ENCODE measurements around the gene ARHGAP26. TPM values are rescaled to one million over a fixed set of nuclear protein-coding genes. Genes with fewer than 3 reads are reported as not detected.

Gene ARHGAP26
- total RNA-seq, 1 donor from 2014 or later, result 18.7 TPM

DNA sequence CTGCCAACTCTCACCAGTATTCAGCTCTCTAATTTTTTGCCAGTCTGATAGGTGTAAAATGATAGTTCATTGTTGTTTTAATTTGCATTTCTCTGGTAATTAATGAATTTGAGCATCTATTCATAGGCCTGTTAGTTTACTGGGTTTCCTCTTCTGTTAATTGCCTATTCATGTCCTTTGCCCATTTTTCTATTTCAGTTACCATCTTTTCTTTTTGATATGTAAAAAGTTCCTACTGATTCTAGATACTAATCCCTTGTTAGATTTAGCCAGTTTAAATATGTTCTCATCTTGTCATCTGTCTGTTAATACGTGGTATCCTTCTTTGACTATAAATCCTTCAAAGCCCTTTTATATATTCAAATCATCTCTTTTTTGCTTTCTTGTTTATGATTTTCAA, 247.8 kb downstream of the ARHGAP26 start:
- H3K27me3 Mint-ChIP-seq, result no peaks in the 10 kb centered on the region
- TF ChIP-seq, protein P1, sequence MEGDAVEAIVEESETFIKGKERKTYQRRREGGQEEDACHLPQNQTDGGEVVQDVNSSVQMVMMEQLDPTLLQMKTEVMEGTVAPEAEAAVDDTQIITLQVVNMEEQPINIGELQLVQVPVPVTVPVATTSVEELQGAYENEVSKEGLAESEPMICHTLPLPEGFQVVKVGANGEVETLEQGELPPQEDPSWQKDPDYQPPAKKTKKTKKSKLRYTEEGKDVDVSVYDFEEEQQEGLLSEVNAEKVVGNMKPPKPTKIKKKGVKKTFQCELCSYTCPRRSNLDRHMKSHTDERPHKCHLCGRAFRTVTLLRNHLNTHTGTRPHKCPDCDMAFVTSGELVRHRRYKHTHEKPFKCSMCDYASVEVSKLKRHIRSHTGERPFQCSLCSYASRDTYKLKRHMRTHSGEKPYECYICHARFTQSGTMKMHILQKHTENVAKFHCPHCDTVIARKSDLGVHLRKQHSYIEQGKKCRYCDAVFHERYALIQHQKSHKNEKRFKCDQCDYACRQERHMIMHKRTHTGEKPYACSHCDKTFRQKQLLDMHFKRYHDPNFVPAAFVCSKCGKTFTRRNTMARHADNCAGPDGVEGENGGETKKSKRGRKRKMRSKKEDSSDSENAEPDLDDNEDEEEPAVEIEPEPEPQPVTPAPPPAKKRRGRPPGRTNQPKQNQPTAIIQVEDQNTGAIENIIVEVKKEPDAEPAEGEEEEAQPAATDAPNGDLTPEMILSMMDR (conservative IDR thresholded peaks at IDR 0.05), result no peak
- H3K4me1 Mint-ChIP-seq (ENCODE audit: unreplicated experiment), result peaks cover 18% of the 10 kb centered on the region
- peaks cover 7% of the 10 kb centered on the region for H3K9me3 Mint-ChIP-seq
- no peak overlapping the region for H3K27ac Mint-ChIP-seq
- H3K4me3 Mint-ChIP-seq, result no peak overlapping the region
- H3K36me3 Mint-ChIP-seq, result peaks cover 4% of the 10 kb centered on the region
- no peak for DNase-seq (ENCODE audit: extremely low spot score, unreplicated experiment)

DNA sequence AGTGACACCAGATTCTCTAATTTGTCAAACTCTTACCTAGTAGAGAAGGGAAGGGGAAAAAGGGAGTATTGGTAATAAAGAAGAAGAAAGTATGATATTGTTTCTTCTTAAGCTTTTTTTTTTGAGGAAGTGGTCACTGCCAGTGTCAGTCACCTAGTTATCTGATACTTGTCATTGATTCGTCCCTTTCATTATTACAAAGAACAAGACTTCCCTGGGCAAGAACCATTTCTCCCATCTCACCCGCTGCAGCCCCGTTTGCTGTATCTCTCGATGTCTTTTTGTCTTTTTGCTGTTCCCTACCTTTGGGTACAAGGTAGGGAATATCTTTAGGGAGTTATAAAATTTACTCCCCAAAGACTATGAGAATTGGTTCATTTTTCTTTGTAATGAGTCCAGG, 249.0 kb downstream of the ARHGAP26 start:
- no peak for DNase-seq (ENCODE audit: extremely low spot score, unreplicated experiment)
- Mint-ChIP-seq H3K4me3 (no peak overlapping the region), H3K27ac (peak overlapping the region; percentile 39), H3K27me3 (no peaks in the 10 kb centered on the region), H3K4me1 (ENCODE audit: unreplicated experiment) (peaks cover 29% of the 10 kb centered on the region), H3K36me3 (peaks cover 4% of the 10 kb centered on the region), H3K9me3 (peaks cover 7% of the 10 kb centered on the region)
- TF ChIP-seq, protein P1 (conservative IDR thresholded peaks at IDR 0.05), result no peak

DNA sequence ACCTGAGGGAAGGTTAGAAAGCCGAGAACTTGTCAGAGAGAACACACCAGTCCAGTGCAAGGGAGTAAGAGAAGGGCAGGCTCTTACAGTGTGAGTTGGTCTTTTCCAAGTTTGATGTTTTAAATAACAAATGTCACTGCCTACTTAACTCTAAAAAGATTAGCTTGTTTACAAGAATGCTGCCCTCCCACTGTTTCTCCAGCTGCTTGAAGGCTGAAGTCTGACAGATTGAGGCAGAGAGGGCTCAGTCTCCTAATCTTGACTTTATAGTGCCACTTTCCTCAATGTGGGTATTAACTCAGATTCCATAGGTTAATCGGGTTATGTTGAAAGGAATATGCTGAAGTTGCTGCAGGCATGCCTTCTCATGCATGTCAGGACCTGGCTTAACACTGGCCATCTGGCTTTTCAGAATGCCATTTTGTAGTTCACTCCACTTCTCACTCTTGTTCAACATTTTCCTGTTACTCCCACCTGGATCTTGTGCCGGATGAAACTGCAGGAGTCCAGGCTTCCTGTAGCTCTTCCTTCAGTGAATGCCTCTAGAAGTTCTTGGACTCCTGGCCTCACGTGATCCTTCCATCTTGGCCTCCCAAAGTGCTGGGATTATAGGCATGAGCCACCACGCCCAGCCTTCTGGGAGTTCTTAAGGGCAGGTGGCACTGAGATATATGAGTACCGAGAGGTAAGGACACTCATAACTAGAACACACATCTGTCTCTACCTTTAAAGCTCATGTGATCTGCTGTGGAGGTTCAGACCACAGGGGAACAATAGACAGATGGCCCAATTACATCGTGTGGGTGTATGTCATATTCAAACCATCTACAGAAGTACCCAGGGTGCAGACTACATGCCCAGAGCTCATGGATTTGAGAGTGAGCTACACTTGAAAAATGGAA, 249.7 kb downstream of the ARHGAP26 start:
- DNase-seq (ENCODE audit: extremely low spot score, unreplicated experiment), result no peak
- TF ChIP-seq, protein P1 (conservative IDR thresholded peaks at IDR 0.05), result no peak
- Mint-ChIP-seq H3K4me1 (ENCODE audit: unreplicated experiment) (peaks cover 26% of the 10 kb centered on the region), H3K27ac (peak overlapping the region; percentile 39), H3K36me3 (peaks cover 4% of the 10 kb centered on the region), H3K4me3 (no peak overlapping the region), H3K9me3 (peaks cover 7% of the 10 kb centered on the region), H3K27me3 (no peaks in the 10 kb centered on the region)

DNA sequence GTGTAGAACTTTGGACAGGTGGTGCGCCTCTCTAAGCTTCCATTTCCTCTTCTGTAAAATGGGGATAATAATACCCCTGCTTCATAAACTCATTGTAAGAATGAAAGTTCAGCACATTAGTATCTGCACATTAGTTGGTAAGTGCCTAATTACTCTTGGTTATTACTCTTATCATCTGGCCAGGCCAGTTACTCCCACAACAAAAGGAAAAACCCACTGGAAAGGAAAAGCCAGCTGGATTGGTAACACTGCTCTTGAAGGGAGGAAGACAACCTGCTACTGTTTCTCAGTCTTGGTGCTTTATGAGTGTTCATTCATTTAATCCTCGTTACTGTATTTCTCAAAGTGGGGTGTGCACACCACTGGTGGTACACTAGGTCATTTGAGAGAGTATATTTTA, 251.4 kb downstream of the ARHGAP26 start:
- peaks cover 7% of the 10 kb centered on the region for H3K9me3 Mint-ChIP-seq
- H3K36me3 Mint-ChIP-seq, result peaks cover 7% of the 10 kb centered on the region
- H3K27ac Mint-ChIP-seq, result no peak overlapping the region
- H3K27me3 Mint-ChIP-seq, result no peaks in the 10 kb centered on the region
- H3K4me1 Mint-ChIP-seq (ENCODE audit: unreplicated experiment), result peaks cover 43% of the 10 kb centered on the region
- TF ChIP-seq, protein P1 (conservative IDR thresholded peaks at IDR 0.05), result no peak
- DNase-seq (ENCODE audit: extremely low spot score, unreplicated experiment), result no peak
- no peak overlapping the region for H3K4me3 Mint-ChIP-seq

DNA sequence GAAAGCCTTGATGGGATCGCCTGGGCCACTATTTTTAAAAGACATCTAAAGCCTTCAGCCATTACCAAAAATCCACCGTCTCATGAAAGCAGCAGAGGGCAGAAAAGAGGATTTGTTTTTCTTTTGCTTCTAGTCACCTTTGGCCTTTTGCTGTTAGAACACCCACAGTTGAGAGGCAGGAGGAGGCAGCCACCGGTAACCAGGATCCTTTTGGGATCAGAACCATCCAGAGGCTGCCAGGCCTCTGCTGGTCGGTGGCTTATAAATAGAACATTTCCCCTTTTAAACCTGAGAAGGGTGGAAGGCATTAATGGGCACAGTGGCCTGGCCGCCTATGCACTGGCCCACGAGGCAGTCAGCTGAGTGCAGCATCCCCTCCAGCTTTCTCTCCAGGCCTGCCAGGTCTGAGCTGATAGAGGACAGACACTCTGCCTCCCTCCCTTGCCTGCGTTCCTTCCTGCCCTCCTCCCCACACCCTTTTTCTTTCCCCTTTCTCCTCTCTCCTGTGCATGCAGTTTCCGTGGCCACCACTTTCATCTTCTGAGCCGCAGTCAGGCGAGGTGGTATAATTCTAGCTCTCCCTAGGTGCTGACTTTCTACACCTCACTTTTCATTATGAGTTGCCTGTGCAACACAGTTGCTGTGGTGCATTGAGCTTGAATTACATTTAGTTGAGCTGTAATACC, 253.4 kb downstream of the ARHGAP26 start:
- H3K36me3 Mint-ChIP-seq, result peaks cover 3% of the 10 kb centered on the region
- H3K27me3 Mint-ChIP-seq, result no peaks in the 10 kb centered on the region
- TF ChIP-seq, protein P1 (conservative IDR thresholded peaks at IDR 0.05), result no peak
- no peak overlapping the region for H3K4me3 Mint-ChIP-seq
- no peak for DNase-seq (ENCODE audit: extremely low spot score, unreplicated experiment)
- peaks cover 1% of the 10 kb centered on the region for H3K9me3 Mint-ChIP-seq
- peaks cover 32% of the 10 kb centered on the region for H3K4me1 Mint-ChIP-seq (ENCODE audit: unreplicated experiment)
- H3K27ac Mint-ChIP-seq, result peak overlapping the region; percentile 78

Measured in type B pancreatic cell (in vitro differentiated cells).